KMS-11 (cell line): Measurements from ENCODE around the gene C4orf50.

ENCODE experiments used
- H2AFZ ChIP-seq: fragments of 200-600 bp; sonication (generic); 2 replicates; pipeline ENCODE4 v1.6.1; 2016; ENCODE audit warnings: antibody characterized with exemption, mixed run types, low read depth
- H3K27ac ChIP-seq: fragments of 200-600 bp; sonication (generic); 2 replicates; pipeline ENCODE4 v1.6.1; 2016; ENCODE audit warnings: mild to moderate bottlenecking, mixed run types
- H3K27me3 ChIP-seq: fragments of 200-600 bp; sonication (generic); 2 replicates; pipeline ENCODE4 v1.6.1; 2017; ENCODE audit warnings: mild to moderate bottlenecking, low read depth, mixed run types, moderate library complexity; ENCODE audit not compliant: insufficient read depth
- H3K36me3 ChIP-seq: fragments of 200-600 bp; sonication (generic); 2 replicates; pipeline ENCODE4 v1.6.1; 2017; ENCODE audit warnings: mild to moderate bottlenecking, mixed run types; ENCODE audit not compliant: insufficient read depth
- H3K4me1 ChIP-seq: fragments of 200-600 bp; sonication (generic); 2 replicates; pipeline ENCODE4 v1.6.1; 2016; ENCODE audit warnings: mild to moderate bottlenecking, low read depth, mixed run types; ENCODE audit not compliant: poor library complexity, severe bottlenecking
- H3K4me2 ChIP-seq: fragments of 200-600 bp; sonication (generic); 2 replicates; pipeline ENCODE4 v1.7.0; 2016; ENCODE audit warnings: mild to moderate bottlenecking, mixed run types
- H3K4me3 ChIP-seq: fragments of 200-600 bp; sonication (generic); IDR thresholded peaks from 2 replicates; pipeline ENCODE4 v1.6.1; 2017; ENCODE audit warnings: low read depth, low read length, mixed read lengths; ENCODE audit not compliant: insufficient read depth
- H3K79me2 ChIP-seq: fragments of 200-600 bp; sonication (generic); 2 replicates; pipeline ENCODE4 v1.6.1; 2016; ENCODE audit warnings: low read depth, mixed run types; ENCODE audit not compliant: insufficient read depth
- H3K9ac ChIP-seq: fragments of 200-600 bp; sonication (generic); 2 replicates; pipeline ENCODE4 v1.6.1; 2016; ENCODE audit warnings: mild to moderate bottlenecking, mixed run types
- H4K20me1 ChIP-seq: fragments of 200-600 bp; sonication (generic); 2 replicates; pipeline ENCODE4 v1.6.1; 2016; ENCODE audit warnings: mild to moderate bottlenecking, mixed run types; ENCODE audit not compliant: insufficient read depth
- CTCF ChIP-seq: fragments of 200-600 bp; sonication (generic); conservative IDR thresholded peaks from 2 replicates; pipeline ENCODE4 v1.6.1; 2017; ENCODE audit warnings: low read depth, mild to moderate bottlenecking, antibody characterized with exemption, low read length, moderate library complexity, mixed read lengths

Gene C4orf50

DNA sequence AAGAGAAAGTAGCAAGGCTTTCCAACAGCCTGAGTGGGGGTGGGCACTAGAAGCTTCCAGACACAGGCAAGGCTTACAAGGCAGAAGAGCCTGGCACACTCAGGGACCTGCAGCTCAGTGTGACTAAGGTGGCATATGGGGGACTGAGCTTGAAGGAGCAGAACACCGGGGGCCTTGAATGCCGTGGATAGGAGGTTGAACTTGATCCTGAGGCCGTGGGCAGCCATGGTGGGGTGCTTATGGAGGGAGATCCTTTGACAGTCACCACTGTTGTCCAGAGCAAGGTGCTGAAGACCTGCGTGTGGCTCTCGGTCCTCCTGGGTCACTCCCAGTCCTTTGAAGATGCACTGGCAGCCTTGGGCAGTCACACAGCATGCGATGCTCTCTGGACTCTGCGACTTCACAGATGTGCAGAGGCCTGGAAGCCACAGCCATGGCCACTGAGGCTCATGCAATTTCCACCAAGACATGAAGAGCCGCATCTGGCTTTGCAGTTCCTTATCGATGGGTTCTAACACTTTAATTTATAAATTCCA lies 18.3 kb downstream of the C4orf50 start:
- no peak overlapping the region for H2AFZ ChIP-seq
- H3K4me2 ChIP-seq, result no peak overlapping the region
- no peaks in the 10 kb centered on the region for H3K4me1 ChIP-seq
- H3K27me3 ChIP-seq, result no peaks in the 10 kb centered on the region
- H3K27ac ChIP-seq, result no peak overlapping the region
- H3K36me3 ChIP-seq, result no peaks in the 10 kb centered on the region
- no peaks in the 10 kb centered on the region for H4K20me1 ChIP-seq
- no peaks in the 10 kb centered on the region for H3K79me2 ChIP-seq
- TF ChIP-seq CTCF, result no peak
- H3K9ac ChIP-seq, result no peak overlapping the region
- no peak overlapping the region for H3K4me3 ChIP-seq

- Histone ChIP-seq H3K36me3 (no peaks in the 10 kb centered on the region), H3K27me3 (no peaks in the 10 kb centered on the region), H3K4me1 (no peaks in the 10 kb centered on the region), H3K4me2 (no peak overlapping the region), H2AFZ (no peak overlapping the region), H3K79me2 (no peaks in the 10 kb centered on the region), H3K4me3 (no peak overlapping the region), H3K27ac (no peak overlapping the region), H4K20me1 (no peaks in the 10 kb centered on the region), H3K9ac (no peak overlapping the region)
- TF ChIP-seq CTCF, result no peak
Measured at GRCh38 chr4:5999356-5999755, 18.9 kb downstream of the C4orf50 start.

- no peaks in the 10 kb centered on the region for H4K20me1 ChIP-seq
- TF ChIP-seq CTCF, result peak; percentile 93
- no peak overlapping the region for H3K9ac ChIP-seq
- no peaks in the 10 kb centered on the region for H3K4me1 ChIP-seq
- H3K4me2 ChIP-seq, result no peak overlapping the region
- no peaks in the 10 kb centered on the region for H3K27me3 ChIP-seq
- H3K27ac ChIP-seq, result no peak overlapping the region
- no peaks in the 10 kb centered on the region for H3K79me2 ChIP-seq
- H3K4me3 ChIP-seq, result no peak overlapping the region
- no peaks in the 10 kb centered on the region for H3K36me3 ChIP-seq
- no peak overlapping the region for H2AFZ ChIP-seq
Measured at GRCh38 chr4:5998333-5998936, 19.8 kb downstream of the C4orf50 start.

DNA sequence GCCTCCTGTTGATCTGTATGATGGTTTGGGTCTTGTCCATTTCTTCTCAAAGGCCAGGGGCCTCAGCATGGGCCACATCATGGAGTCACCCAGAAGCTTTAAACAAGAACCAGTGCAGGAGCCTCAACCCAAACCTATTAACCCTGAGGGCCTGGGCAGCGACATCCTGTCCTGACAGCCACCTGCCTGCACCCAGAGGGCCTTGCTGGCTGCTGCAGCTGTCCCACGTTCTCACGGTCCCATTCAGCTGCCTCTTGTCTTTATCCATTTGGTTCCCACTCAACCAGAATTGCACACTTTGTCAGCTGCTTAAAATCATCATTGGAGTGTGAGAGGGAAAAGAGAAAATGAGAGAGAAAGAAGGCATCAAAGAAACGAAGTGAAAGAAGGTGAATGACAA lies 21.6 kb downstream of the C4orf50 start:
- H2AFZ ChIP-seq, result no peak overlapping the region
- no peaks in the 10 kb centered on the region for H3K27me3 ChIP-seq
- H3K27ac ChIP-seq, result no peak overlapping the region
- TF ChIP-seq CTCF, result no peak
- H3K4me2 ChIP-seq, result no peak overlapping the region
- no peaks in the 10 kb centered on the region for H3K4me1 ChIP-seq
- no peak overlapping the region for H3K9ac ChIP-seq
- H3K36me3 ChIP-seq, result no peaks in the 10 kb centered on the region
- no peak overlapping the region for H3K4me3 ChIP-seq
- no peaks in the 10 kb centered on the region for H3K79me2 ChIP-seq
- no peaks in the 10 kb centered on the region for H4K20me1 ChIP-seq
